Measurements from ENCODE around the gene RBM38. TPM values are rescaled to one million over a fixed set of nuclear protein-coding genes. Genes with fewer than 3 reads are reported as not detected.
A peak's percentile ranks its signal among the peaks of the same experiment; 100 is the strongest.

Gene RBM38
- total and polyA plus RNA-seq, 9 of the 15 experiments (the other 6 are each of a cell fraction or from before 2014, with no cell fraction given) = 0.28 to 82.4 (median 33.2) TPM

DNA sequence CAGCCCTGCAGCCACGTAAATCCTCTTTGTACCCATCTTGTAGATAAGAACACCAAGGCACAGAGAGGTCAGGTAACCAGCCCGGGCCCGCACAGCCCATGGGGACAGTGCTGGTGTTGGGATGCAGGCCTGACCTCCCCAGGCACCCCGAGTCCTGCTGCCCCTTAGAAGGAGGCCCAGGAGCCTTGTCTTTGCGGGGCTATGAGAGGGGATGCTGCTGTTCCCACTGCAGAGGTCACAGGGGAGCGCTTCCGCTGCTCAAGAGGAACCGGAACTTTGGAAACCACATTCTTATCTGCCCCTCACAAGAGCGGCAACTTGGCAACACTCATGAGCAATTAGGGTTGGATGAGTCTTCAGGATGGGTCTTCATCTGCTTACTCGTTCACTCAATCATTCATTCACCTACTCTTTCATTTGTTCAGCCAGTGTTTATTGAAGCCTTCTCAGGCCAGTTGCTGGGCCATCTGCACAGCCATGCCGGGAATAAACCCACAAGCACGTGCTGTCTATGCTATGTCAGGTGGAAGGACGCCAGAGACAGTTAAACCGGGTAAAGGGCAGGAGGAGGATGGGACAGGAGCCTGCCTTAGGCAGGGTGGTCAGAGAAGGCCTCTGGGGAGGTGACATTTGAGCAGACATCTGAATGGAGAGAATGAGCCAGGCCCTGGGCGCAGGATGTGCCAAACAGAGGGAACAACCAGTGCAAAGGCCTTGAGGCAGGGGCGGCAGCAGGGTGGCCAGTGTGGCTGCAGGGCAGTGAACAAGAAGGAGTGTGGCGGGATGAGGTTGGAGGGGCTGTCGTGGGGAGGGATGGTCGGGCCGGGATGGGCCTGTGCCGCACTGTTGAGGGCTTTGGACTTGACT, 60.8 kb downstream of the RBM38 start (continued):
- TF ChIP-seq TAF7 (tag; IDR thresholded peaks at IDR 0.05) (no peak), ZFP36 (IDR thresholded peaks at IDR 0.05; ENCODE audit: low read depth, low read length, partially characterized antibody) (peak; percentile 52), FOS (IDR thresholded peaks at IDR 0.05; ENCODE audit: extremely low read depth, insufficient read length) (peak; percentile 1), CREB3 (tag; conservative IDR thresholded peaks at IDR 0.05; ENCODE audit: low read depth) (0 out of 2 replicates have a peak, but pooled peaks have one; percentile 78), IRF1 (CRISPR knock-in tag; IDR thresholded peaks at IDR 0.05; ENCODE audit: borderline replicate concordance) (no peak), RREB1 (CRISPR knock-in tag; IDR thresholded peaks at IDR 0.05) (no peak), ELF4 (CRISPR knock-in tag; IDR thresholded peaks at IDR 0.05) (no peak), GABPB2 (CRISPR knock-in tag; conservative IDR thresholded peaks at IDR 0.05) (no peak), RBM14 (IDR thresholded peaks at IDR 0.05; ENCODE audit: borderline replicate concordance, insufficient read depth, low read depth, low read length) (no peak), ZNF644 (tag; IDR thresholded peaks at IDR 0.05; ENCODE audit: low read depth) (peak; percentile 88), CBX1 (IDR thresholded peaks at IDR 0.05; ENCODE audit: low read depth) (peak; percentile 99; the same call in 1 of the 2 replicates), NCOA4 (IDR thresholded peaks at IDR 0.05; ENCODE audit: partially characterized antibody) (no peak), CBFA2T3 (IDR thresholded peaks at IDR 0.05) (peak; percentile 92), KLF1 (tag; IDR thresholded peaks at IDR 0.05) (no peak), SREBF1 (IDR thresholded peaks at IDR 0.05; ENCODE audit: borderline replicate concordance, low read depth, low read length) (no peak)
- TF ChIP-seq, protein P1, sequence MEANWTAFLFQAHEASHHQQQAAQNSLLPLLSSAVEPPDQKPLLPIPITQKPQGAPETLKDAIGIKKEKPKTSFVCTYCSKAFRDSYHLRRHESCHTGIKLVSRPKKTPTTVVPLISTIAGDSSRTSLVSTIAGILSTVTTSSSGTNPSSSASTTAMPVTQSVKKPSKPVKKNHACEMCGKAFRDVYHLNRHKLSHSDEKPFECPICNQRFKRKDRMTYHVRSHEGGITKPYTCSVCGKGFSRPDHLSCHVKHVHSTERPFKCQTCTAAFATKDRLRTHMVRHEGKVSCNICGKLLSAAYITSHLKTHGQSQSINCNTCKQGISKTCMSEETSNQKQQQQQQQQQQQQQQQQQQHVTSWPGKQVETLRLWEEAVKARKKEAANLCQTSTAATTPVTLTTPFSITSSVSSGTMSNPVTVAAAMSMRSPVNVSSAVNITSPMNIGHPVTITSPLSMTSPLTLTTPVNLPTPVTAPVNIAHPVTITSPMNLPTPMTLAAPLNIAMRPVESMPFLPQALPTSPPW (CRISPR knock-in tag; IDR thresholded peaks at IDR 0.05) = peak; percentile 68
- TF ChIP-seq, protein P2, sequence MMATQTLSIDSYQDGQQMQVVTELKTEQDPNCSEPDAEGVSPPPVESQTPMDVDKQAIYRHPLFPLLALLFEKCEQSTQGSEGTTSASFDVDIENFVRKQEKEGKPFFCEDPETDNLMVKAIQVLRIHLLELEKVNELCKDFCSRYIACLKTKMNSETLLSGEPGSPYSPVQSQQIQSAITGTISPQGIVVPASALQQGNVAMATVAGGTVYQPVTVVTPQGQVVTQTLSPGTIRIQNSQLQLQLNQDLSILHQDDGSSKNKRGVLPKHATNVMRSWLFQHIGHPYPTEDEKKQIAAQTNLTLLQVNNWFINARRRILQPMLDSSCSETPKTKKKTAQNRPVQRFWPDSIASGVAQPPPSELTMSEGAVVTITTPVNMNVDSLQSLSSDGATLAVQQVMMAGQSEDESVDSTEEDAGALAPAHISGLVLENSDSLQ (IDR thresholded peaks at IDR 0.05) = peak; percentile 43
